ENCODE data around the gene HCRTR1.
A peak's percentile ranks its signal among the peaks of the same experiment; 100 is the strongest.

HCRTR1 gene

GRCh38 chr1:31651766-31652165, 34.3 kb downstream of the HCRTR1 start:
- DNase-seq: no peak

- DNase-seq: no peak
These were observed 35.5 kb downstream of the HCRTR1 start for GRCh38 chr1:31652891-31653499.

DNA sequence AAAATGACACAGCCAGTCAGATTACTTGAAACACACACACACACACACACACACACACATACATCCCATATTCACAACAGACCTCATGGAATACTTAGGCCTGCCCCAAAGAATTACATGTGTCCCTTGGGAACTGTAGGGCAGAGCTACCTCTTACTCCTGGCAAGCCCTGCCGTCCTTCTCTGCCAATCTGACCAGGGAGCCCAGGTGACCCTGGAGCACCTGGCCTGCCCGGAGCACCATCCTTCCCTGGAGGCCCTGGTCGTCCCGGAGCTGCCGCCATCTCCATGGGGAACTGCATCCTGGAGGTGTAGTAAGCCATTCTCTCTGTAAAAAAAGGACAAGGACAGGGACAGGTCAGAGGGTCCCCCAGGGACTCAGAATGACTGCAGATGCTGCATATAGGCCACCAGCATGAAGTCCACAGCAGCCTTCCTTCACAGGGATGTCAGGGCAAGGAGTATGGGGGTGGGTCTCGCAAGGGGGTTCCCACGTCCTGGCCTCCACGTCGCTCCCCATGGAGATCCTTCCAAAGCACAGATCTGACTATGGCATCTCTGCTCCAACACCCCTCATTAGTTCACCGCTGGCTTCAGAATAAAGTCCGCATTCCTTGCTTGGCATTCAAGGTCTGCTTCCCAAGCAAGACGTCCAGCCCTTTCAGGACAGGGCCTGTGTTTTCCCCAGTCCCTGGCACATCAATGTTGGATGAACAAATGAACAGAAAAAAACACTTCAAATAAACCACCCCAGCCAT, 36.4 kb downstream of the HCRTR1 start:
- no peak for DNase-seq

DNA sequence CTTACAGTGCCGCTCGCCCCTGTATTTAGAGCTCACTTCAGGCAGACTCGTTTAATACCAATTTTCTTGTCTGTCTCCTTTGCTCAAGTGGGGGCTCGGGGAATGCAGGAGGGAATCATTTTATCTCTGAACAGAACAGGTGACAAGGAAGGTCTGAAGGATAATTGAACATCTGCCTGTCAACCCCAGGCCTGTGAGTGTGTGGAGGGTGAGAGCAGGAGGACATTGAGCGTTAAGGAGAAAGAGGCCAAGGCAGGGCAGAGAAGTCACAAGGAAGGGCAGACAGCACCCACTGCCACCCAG, 36.9 kb downstream of the HCRTR1 start:
- DNase-seq: no peak

DNA sequence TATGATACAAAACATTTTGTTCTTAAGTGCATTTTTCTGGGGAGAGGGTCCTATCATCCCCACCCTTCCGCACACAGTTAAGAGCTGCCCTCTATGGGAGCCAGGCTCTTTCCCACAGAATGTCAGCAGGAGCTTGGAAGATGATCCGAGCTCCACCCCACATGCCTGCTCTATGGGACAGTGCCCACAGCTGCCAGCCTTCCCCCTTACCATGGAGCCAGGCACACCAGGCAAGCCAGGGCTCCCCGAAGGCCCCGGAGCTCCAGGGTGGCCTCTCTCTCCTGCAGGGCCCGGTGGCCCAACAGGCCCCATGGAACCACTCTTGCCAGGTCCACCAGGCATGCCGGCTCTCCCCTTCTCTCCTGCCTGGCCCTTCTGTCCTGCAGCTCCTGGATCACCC, 37.6 kb downstream of the HCRTR1 start:
- no peak for DNase-seq

DNA sequence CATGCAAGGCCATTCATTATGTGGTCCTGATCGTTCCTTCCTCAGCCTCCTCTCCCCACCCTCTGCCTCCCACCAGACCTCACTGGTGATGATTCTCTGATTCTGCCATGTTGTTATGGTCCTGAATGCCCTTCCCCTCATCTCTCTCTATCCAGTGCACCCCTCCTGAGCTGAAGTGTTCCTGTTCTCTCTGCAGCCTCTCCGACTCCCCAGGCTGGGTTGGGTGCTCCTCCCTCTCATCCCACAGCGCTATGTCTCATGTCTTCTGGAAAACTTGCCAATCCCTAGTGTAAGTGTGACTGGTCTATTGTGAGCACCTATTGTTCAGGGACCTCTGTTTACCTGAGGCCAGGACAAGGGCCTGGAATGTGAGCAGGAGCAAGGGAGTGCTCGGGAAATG, 38.3 kb downstream of the HCRTR1 start:
- no peak for DNase-seq

- no peak for DNase-seq
These were observed 39.7 kb downstream of the HCRTR1 start for GRCh38 chr1:31657020-31657804.

GRCh38 chr1:31657972-31658510, 40.6 kb downstream of the HCRTR1 start:
- no peak for DNase-seq

DNA sequence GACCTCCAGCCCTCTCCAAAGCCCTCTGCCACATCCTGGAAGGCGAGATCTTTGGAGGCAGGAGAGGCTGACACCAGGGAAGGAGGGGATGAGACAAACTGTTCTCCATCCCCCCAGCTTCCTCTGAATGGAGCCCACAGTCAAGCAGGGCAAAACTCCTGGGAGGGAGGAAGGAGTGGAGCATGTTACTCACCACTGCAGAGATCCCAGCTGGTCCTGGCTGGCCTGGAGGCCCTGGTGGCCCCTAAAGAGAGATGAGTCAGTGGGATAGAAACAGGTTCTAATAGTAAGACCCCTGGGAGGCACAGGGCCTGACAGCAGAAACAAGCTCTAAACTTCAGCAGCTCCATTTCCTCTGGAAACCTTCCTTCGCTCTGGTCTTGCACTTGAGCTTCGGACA, 41.2 kb downstream of the HCRTR1 start:
- no peak for DNase-seq

DNA sequence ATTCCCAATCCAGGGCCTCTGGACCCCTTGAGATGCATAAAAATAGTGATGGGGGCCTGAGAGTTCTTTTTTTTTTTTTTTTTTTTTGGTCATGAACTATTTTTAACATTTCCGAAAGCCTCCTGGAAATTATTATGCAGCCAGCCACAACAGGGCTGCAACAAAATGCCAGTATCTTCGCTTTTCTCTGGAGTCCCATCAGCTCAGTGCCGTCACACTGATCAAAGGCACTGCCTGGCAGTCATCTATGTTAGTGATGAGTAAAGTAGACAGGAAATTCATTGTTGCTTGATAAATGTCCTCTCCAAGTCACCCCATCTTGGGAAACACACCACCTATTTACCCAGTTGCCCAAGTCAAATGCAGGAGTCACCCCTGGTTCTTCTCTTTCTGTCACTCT, 42.4 kb downstream of the HCRTR1 start:
- DNase-seq: no peak

DNA sequence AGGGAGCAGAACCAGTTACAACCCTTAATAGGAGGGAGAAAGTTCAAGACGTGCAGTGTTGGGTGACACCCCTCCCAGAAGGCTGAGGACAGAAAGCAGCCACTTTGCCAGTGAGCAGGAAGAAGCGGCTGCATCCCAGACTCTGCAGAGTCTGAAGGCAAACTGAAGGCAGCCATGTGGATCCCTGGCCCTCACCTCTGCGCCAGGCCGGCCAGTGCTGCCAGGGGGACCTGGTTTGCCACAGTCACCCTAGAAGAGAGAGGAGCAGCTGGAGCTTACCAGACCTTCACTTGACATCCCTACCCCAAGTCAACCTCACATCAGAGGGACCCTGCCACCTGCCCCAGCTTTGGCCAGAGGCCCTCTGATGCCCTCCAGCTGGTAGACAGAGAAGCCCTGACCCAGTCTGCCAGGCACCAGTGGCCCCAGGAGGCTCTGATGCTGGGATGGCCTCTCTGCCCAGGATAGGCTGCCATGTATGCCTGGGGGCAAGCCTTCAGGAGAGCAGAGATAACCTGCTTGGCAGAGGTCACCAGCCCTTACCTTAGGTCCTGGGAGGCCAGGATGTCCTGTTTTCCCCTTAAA, 43.5 kb downstream of the HCRTR1 start:
- DNase-seq: no peak

DNA sequence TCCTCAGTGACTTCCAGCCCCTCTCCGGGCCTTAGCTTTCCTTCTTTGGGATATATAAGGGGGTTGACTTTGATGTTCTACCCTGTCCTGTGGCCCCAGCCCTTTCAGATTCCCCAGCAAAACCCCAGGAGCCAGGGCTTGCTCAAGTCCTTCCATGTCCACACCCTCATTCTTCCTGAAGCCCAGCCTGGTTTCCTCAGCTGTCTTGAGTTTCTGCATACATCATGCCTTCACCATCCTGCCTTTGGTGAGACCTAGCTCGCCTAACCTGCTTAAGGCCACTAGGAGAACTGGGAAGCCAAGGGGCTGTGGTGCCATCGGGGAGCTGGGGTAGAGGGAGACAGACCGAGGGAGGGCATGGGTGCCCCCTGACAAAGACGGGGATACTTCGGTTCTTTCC, 44.4 kb downstream of the HCRTR1 start:
- DNase-seq: no peak

GRCh38 chr1:31662463-31662862, 45.0 kb downstream of the HCRTR1 start:
- no peak for DNase-seq

GRCh38 chr1:31663622-31664452, 46.3 kb downstream of the HCRTR1 start:
- no peak for DNase-seq

- DNase-seq: no peak
These were observed 47.0 kb downstream of the HCRTR1 start for GRCh38 chr1:31664528-31664927.

DNA sequence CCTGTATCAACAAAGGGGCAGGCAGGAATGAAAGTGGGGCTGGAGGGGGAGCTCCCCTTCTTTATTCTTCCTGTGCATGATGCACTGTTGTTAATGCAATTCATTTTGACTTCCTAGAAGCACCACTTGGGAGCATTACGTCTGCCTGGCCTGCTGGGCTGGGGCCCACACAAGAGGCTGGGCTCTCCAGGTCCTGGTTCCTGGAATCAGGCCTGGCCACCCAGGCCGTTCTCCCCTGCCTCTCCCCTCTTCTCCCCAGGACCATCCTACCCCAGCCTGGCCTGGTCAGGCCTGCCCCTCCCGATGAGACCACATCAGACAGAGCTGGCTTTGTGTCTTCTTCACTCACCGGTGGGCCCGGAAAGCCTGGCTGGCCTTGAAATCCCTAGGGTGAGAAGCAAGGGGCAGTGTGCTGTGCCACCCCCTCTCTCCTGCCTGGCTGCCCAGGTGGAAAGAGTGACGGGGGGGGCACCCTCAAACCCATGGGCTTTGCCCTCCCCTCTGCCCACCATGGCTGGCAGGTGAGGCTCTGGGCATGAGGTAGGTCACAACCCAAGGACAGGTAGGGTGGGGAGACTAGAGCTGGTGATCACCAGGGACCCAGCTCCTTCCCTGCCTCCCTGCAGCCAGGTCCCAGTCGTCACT, 47.9 kb downstream of the HCRTR1 start:
- DNase-seq: no peak

- DNase-seq: no peak
These were observed 48.9 kb downstream of the HCRTR1 start for GRCh38 chr1:31666263-31666963.

DNA sequence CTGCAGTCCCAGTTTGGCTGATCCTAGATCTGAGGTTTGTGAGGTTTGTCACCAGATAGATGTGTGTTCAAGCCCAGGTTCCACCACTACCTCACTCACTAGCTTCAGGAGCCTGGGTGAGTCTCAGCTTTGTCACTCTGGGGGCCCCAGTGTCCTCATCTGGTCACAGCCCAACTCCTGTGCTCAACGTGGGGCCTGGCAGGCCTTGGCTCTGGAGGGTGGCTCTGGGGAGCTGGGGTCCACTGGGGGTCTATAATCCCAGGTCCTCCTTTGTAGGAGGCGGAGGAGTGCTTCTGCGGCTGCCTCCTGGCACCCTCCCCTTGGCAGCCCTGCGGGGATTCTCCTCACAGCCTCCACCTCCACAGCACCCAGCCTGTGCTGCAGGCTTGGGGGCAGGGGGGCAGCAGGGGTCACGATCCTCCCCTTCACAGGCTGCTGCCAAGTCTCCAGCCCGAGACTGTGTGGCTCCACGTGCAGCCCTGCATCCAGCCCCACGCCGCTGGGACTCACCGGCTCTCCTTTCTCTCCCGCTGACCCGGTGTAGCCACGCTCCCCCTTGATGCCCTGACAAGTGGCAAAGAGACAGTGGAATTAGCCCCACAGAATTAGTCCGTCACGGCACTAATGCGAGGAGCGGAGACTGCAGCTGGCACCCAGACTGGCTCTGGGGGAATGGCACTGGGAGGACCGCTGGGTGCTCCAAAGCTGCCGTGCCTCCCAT, 49.7 kb downstream of the HCRTR1 start:
- DNase-seq: no peak

- DNase-seq: no peak
These were observed 50.9 kb downstream of the HCRTR1 start for GRCh38 chr1:31668303-31668883.

GRCh38 chr1:31669433-31669785, 51.9 kb downstream of the HCRTR1 start:
- DNase-seq: peak; percentile 73

Measured in NCI-H524 treated with DMSO at 0.1 percent for 48 hours (cell line).